PFSK-1 (cell line): ENCODE measurements around the gene PTGIS.

Experiments
- FOXP2 ChIP-seq: optimal IDR thresholded peaks from 2 replicates; pipeline ENCODE3; 2011; ENCODE audit warnings: borderline replicate concordance, control low read depth, inconsistent platforms; ENCODE audit not compliant: insufficient read depth; ENCODE audit errors: extremely low read length, extremely low read depth
- POLR2AphosphoS5 ChIP-seq: IDR thresholded peaks from 2 replicates; pipeline ENCODE4 v1.6.1; 2012; ENCODE audit warnings: low read depth, mild to moderate bottlenecking, control low read depth, low read length, moderate library complexity
- SIN3A ChIP-seq: IDR thresholded peaks from 2 replicates; pipeline ENCODE4 v1.6.1; 2012; ENCODE audit warnings: mild to moderate bottlenecking, low read length, moderate library complexity, borderline replicate concordance; ENCODE audit not compliant: insufficient read depth
- TAF1 ChIP-seq: IDR thresholded peaks from 2 replicates; pipeline ENCODE4 v1.6.1; 2012; ENCODE audit warnings: low read length, control low read depth, borderline replicate concordance; ENCODE audit not compliant: insufficient read depth
- TF ChIP-seq, protein P1 (sequence below), 2 experiments: IDR thresholded peaks; 2 replicates each; pipeline versions ENCODE4 v1.6.1 to v1.8.0; 2011 to 2012; ENCODE audit warnings: low read depth in 2 of 2, low read length in 2 of 2, control low read depth in 1 of 2, inconsistent platforms in 1 of 2, mild to moderate bottlenecking in 1 of 2, moderate library complexity in 1 of 2; ENCODE audit not compliant: insufficient read depth in 1 of 2

Gene PTGIS

DNA sequence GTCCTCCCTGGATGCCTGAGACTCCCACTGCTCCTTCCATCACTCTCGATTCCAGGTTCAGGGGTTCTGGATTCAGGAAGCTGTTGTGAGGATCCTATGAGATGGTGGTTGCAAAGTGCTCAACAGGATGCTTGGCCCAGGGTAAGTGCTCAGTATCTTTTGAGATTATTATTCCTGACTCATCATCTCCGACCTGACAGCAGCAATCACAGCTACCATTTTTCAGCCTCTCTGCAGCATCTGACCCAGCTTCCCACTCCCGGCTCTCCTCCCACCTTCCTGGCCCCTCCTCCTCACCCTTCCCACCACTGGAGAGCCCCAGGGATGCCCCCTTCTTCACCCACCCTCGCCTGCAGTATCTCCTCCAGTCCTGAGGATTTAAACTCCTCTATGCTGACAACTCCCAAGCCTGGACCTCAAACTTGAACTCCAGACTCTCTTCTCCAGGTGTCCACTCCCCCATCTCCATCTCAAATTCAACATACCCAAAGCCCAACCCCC, 48.7 kb downstream of the PTGIS start:
- no peak for TF ChIP-seq SIN3A
- no peak for TF ChIP-seq FOXP2
- TF ChIP-seq POLR2AphosphoS5: no peak
- TF ChIP-seq, protein P1, sequence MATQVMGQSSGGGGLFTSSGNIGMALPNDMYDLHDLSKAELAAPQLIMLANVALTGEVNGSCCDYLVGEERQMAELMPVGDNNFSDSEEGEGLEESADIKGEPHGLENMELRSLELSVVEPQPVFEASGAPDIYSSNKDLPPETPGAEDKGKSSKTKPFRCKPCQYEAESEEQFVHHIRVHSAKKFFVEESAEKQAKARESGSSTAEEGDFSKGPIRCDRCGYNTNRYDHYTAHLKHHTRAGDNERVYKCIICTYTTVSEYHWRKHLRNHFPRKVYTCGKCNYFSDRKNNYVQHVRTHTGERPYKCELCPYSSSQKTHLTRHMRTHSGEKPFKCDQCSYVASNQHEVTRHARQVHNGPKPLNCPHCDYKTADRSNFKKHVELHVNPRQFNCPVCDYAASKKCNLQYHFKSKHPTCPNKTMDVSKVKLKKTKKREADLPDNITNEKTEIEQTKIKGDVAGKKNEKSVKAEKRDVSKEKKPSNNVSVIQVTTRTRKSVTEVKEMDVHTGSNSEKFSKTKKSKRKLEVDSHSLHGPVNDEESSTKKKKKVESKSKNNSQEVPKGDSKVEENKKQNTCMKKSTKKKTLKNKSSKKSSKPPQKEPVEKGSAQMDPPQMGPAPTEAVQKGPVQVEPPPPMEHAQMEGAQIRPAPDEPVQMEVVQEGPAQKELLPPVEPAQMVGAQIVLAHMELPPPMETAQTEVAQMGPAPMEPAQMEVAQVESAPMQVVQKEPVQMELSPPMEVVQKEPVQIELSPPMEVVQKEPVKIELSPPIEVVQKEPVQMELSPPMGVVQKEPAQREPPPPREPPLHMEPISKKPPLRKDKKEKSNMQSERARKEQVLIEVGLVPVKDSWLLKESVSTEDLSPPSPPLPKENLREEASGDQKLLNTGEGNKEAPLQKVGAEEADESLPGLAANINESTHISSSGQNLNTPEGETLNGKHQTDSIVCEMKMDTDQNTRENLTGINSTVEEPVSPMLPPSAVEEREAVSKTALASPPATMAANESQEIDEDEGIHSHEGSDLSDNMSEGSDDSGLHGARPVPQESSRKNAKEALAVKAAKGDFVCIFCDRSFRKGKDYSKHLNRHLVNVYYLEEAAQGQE (IDR thresholded peaks at IDR 0.05; ENCODE audit: insufficient read depth in 1 of 2, low read depth in 2 of 2, low read length in 2 of 2): no peak
- no peak for TF ChIP-seq TAF1

DNA sequence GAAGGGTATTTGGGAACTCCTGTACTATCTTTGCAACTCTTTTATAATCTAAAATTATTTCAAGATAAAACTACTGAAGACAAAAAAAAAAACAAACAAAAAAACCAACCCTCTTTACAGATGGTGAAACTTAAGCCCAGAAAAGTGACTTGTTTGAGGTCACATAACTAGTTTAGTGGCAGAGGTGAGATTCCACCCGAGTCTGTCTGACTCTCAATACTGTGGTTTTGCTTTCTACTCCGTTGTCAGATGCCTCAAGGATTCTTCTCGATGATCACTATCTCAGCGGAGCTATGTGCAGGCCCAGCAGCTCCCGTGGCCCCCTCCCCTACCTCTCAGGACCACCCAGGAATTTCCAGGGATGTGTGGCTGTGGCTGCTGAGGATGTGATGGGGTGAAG, 49.4 kb downstream of the PTGIS start:
- TF ChIP-seq, protein P1 (IDR thresholded peaks at IDR 0.05; ENCODE audit: insufficient read depth in 1 of 2, low read depth in 2 of 2, low read length in 2 of 2): no peak
- no peak for TF ChIP-seq TAF1
- no peak for TF ChIP-seq SIN3A
- TF ChIP-seq FOXP2: no peak
- no peak for TF ChIP-seq POLR2AphosphoS5

DNA sequence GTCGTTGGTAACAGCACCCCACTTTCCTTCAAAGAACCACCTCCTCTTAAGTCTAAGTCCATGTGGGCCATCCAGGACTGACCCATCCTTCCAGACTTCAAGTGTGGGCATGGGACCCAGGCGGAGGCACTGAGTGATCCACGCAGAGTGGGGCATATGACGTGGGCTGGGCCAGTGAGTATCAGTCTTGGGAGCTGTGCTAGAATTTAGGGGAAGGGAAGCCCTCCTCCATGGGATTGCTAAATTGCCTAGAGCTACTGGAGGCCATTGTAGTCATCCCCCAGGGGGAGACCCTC, 50.2 kb downstream of the PTGIS start:
- no peak for TF ChIP-seq FOXP2
- TF ChIP-seq TAF1: no peak
- TF ChIP-seq, protein P1 (IDR thresholded peaks at IDR 0.05; ENCODE audit: insufficient read depth in 1 of 2, low read depth in 2 of 2, low read length in 2 of 2): no peak
- no peak for TF ChIP-seq SIN3A
- TF ChIP-seq POLR2AphosphoS5: no peak

DNA sequence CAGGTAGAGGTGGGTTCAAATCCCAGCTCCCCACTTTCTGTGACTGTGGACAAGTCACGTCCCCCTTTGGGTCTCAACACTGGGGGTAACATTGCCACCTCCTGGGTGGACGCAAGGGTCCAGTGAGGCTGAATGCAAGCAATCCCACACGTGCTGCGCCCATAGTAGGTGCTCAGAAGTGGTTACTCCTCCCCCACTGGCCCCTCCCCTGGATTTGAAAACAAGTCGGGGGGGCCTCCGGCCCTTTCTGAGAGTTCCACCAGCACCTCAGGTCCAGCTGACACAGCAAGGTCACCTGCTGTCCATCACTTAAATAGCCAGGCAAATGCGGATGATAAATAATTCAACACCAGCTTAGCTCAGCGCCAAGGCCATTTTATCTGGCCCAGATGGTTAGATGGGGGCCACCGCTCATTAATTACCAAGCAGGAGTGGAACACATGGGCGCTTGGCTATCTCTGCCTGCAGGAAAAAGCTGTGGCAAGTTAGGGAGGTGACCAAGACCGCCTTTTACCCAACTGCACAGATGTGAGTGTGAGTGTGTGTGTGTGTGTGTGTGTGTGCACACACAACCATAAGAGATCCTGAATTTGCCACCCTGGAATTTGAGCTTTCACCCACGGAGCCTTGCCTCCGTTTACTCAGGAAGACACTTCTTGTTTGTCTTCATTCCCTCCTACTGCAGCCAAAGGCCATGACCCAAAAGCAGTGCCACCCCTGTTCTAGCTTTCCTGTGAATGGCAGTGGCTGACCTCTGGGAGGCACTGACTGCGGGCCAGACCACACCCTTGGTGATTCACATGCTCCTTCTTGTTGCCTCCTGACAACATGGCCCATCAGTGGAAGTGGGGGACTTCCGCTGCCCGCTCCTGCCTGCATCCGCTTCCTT, 50.8 kb downstream of the PTGIS start:
- TF ChIP-seq SIN3A: no peak
- TF ChIP-seq TAF1: no peak

DNA sequence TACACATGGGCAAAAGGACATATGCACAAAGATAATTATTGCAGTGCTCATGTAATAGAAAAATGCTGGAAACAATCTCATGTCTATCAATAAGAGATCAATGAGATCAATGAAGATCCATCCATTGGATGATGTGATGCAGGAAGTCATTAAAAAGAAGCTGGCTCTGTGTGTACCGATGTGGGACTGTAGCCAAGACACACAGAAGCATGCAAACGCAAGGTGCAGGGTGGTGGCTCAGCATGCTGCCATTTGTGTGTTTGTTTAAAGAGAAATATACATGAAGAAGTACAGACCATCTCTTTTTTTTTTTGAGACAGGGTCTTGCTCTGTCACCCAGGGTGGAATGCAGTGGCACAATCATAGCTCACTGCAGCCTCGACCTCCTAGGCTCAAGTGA, 52.4 kb downstream of the PTGIS start:
- no peak for TF ChIP-seq FOXP2
- no peak for TF ChIP-seq TAF1
- TF ChIP-seq POLR2AphosphoS5: no peak
- TF ChIP-seq, protein P1 (IDR thresholded peaks at IDR 0.05; ENCODE audit: insufficient read depth in 1 of 2, low read depth in 2 of 2, low read length in 2 of 2): no peak
- TF ChIP-seq SIN3A: no peak
